Activated CD4-positive, CD25-positive, alpha-beta regulatory T cell treated with anti-CD3 and anti-CD28 coated beads, Interleukin-2, amount 50 U/mL, for 24 hours (primary cell): Measurements from ENCODE around the gene CCDC107.

Experiments used
- ATAC-seq, 2 donors: fragments of 150-1000 bp; cut with Tn5 transposase; one replicate each; pipeline ENCODE4 v1.10.0; 2021; ENCODE audit warnings: mild to moderate bottlenecking in 1 of 2, moderate library complexity in 1 of 2

Gene CCDC107

DNA sequence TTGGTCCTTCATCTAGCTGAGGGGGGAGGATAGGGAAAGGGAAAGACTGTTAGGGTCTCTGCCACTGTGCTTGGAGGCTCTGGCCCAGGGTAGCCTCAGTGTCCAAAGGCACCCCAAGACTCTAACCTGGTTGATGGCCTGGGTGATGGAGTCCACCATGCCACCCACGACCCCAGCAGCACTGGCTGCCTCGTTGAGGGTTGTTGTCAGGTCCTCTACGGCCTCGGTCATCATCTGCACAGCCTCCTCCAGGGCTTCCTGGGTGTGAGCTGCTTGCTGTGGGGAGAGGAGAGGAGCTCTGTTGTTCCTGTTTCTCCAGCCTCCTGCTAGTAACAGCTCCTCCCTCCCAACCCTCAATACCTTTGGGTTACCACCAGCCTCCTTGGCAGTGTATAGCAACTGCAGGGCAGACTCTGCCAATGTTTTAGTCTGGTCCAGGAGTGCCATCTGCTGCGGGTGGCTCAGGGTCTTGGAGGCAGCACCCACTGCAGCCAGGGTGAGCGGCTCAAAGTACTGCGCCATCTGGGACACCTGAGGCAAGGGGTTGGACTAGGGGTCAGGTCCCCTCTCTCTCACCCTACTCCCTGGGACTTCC lies 47.8 kb downstream of the CCDC107 start:
- ATAC-seq = no peak

GRCh38 chr9:35706951-35707350 lies 48.9 kb downstream of the CCDC107 start:
- ATAC-seq = no peak

DNA sequence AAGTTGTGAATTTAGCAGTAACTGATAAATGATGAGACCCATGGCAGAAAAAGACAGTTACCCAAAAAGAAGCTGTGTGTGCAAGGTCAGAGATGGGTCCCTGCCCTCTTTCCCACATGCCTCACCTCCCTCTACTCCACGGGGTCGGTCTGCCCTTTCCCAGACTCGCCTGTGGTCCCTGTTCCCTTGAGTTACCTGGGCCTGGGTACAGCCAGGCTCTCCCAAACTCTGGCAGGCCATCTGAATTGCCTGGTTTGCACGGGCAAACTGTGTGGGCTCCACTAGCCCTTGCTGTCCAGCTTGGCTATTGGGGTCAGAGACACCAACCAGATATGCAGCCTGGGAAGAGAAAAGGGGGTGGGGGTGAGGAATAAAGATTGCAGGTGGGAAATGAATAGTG lies 50.1 kb downstream of the CCDC107 start:
- no peak for ATAC-seq

DNA sequence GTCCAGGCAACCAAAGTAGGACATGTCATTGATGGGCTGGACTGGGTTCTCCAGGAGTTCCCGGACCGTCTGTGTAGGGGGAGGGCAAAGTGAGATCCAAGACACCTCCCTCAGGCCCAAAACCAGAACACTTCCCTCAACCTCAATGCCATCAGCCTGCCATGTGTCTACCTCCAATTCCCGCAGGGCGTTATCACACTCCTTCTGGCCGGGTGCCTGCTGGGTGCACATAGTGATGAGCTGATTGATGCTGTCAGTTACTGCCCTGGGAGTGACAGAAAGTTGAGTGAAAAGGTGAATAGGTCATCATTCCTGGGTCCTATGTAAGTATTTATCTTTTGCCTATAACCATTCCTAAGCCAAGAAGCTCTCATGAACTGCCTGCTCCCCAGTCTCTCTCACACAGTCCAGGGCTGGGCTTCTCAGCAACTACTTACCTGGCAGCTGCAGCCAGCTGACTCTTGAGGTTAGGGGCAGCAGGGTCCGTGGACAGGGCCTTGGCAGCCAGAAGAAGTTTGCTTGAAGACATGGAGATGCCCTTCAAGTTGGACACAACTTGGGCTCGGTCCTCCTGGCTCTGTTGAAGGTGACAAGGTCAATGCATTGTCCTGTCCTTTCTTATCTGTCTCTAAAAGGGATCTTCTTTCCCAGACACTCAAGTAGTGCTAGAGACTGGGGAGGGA lies 52.9 kb downstream of the CCDC107 start:
- ATAC-seq = no peak
